Measurements from ENCODE around the gene OAT.

The OAT gene

GRCh38 chr10:124349996-124350280 is 68.8 kb downstream of the OAT start:
- no peak for DNase-seq

GRCh38 chr10:124349231-124349995 is 69.3 kb downstream of the OAT start:
- DNase-seq = no peak

- DNase-seq = no peak
These were observed 69.9 kb downstream of the OAT start for GRCh38 chr10:124348801-124349200.

- no peak for DNase-seq
These were observed 70.8 kb downstream of the OAT start for GRCh38 chr10:124347956-124348355.
